ENCODE measurements around the gene KANK4. TPM values are rescaled to one million over a fixed set of nuclear protein-coding genes. Genes with fewer than 3 reads are reported as not detected.

Gene KANK4
- total RNA-seq, 4 donors from 2014 or later: 0.17 to 9.4 (median 0.35) TPM

GRCh38 chr1:62240651-62241370 lies 78.4 kb downstream of the KANK4 start:
- no peak for TF ChIP-seq CTCF (IDR thresholded peaks at IDR 0.05; ENCODE audit: low read depth)

GRCh38 chr1:62238507-62238906 lies 80.7 kb downstream of the KANK4 start:
- TF ChIP-seq CTCF (IDR thresholded peaks at IDR 0.05; ENCODE audit: low read depth): no peak

GRCh38 chr1:62237950-62238374 lies 81.3 kb downstream of the KANK4 start:
- TF ChIP-seq CTCF (IDR thresholded peaks at IDR 0.05; ENCODE audit: low read depth): no peak

GRCh38 chr1:62237361-62237760 lies 81.9 kb downstream of the KANK4 start:
- no peak for TF ChIP-seq CTCF (IDR thresholded peaks at IDR 0.05; ENCODE audit: low read depth)

- TF ChIP-seq CTCF (IDR thresholded peaks at IDR 0.05; ENCODE audit: low read depth): no peak
Measured at GRCh38 chr1:62235576-62235975, 83.7 kb downstream of the KANK4 start.

GRCh38 chr1:62234688-62235087 lies 84.5 kb downstream of the KANK4 start:
- TF ChIP-seq CTCF (IDR thresholded peaks at IDR 0.05; ENCODE audit: low read depth): no peak

GRCh38 chr1:62233926-62234450 lies 85.2 kb downstream of the KANK4 start:
- no peak for TF ChIP-seq CTCF (IDR thresholded peaks at IDR 0.05; ENCODE audit: low read depth)
